ENCODE data around the gene STK11IP.

- no peak for TF ChIP-seq CTCF (conservative IDR thresholded peaks at IDR 0.05)
- no peak for TF ChIP-seq EZH2 (IDR thresholded peaks at IDR 0.05; ENCODE audit: low read depth)
Observed at GRCh38 chr2:219569041-219569440, 28.6 kb upstream of the STK11IP start.

All from PC-9 (cell line).